HG03196 (cell line): ENCODE results near the gene C19orf38.

ENCODE experiments used
- ATAC-seq: cut with Tn5 transposase; IDR thresholded peaks from one replicate; pipeline ENCODE4 v1.9.1; 2021; ENCODE audit not compliant: unreplicated experiment

The C19orf38 gene

DNA sequence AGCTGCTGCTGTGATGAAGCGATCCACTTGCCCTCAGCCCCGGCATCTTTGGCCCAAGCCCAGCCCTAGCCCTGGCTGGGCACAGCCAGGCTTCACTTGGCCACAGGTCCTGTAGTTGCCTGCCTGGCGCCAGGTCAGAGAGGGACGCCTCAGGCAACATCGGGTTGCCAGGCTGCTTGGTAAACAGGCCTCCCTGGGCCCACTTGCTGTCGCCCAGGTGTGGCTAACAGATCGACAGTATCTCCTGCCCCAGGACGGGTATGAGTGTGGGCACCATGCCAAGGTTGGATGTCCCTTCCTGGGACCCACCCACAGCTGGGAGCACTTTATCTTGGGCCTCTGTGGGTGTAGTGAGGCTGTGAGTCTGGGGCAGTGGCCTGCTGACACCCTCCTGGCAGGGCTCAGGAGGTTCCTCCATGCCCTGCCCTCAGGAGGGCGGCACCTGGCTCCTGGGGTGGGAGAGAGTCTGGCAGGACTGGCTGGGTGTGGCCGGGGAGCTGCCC lies 51.0 kb downstream of the C19orf38 start:
- no peak for ATAC-seq

DNA sequence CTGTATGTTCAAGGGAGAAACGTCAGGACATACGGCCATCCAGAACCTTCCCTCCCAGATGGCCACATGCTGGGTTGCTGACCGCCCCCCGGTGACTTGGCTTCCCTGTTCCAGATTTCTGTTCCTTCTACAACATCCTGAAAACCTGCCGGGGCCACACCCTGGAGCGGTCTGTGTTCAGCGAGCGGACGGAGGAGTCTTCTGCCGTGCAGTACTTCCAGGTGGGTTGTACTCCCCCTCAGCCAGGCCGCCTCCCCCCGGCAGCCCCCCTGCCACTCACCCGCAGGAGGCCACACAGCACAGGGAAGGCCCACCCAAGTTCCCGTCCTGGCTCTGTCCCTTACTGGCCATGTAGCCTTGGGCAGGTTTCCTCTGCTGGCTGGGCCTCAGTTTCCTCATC lies 59.7 kb downstream of the C19orf38 start:
- no peak for ATAC-seq

- no peak for ATAC-seq
Observed at GRCh38 chr19:10908380-10908960, 60.3 kb downstream of the C19orf38 start.

- no peak for ATAC-seq
Observed at GRCh38 chr19:10911579-10912363, 63.6 kb downstream of the C19orf38 start.

- ATAC-seq: no peak
Observed at GRCh38 chr19:10912619-10913018, 64.4 kb downstream of the C19orf38 start.

DNA sequence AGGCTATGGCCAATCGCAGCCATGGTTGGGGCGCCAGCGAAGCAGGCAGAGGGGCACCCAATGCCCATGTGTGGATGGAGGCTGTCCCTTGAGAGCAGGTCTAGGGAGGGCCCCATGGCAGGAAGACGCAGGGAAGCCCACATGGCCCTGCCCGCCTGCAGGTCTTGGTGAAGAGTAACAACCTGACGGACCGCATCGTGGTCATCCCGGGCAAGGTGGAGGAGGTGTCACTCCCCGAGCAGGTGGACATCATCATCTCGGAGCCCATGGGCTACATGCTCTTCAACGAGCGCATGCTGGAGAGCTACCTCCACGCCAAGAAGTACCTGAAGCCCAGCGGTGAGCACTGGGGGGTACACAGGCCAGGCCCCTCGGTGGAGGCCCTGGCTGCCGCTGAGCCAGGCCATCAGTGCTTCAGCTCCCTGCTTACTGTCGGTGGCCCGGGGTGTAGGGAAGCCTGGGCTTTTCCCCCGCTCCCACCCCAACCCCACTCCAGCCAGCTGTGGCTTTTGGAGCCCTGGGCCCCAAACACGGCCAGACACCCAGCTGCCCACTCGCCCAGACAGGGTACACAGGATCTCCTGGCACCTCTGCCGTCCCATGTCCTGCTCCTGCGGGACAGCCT lies 65.6 kb downstream of the C19orf38 start:
- ATAC-seq: no peak

- no peak for ATAC-seq
Observed at GRCh38 chr19:10915130-10916091, 67.2 kb downstream of the C19orf38 start.

DNA sequence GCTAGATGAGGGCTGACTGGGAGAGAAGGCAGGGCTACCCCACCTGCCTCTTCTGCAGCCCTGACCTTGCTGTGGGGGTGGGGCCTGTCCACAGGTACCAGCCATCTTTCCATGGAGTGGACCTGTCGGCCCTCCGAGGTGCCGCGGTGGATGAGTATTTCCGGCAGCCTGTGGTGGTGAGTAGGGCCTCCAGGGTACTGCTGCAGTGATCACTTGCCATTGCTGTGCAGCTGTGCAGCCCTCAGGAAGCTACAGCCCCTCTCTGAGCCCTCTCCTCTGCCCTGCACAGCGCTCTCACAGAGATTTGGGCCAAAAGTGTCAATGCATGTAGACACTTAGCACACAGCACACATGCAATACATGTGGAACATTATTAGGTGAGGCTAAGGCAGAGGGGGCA lies 68.4 kb downstream of the C19orf38 start:
- no peak for ATAC-seq

- ATAC-seq: no peak
Observed at GRCh38 chr19:10918359-10918758, 70.1 kb downstream of the C19orf38 start.
